ENCODE data around the gene DNPEP. TPM values are rescaled to one million over a fixed set of nuclear protein-coding genes. Genes with fewer than 3 reads are reported as not detected.

Gene DNPEP
- 55.9 and 67.2 TPM in 2 replicates for total RNA-seq

GRCh38 chr2:219387306-219388120 is at the start of gene DNPEP:
Gene DNPEP (minus strand): TSS chr2:219387912. CDS start chr2:219387794, 118 bp downstream.

GRCh38 chr2:219434718-219435525 is 47.2 kb upstream of the DNPEP start, which contains the start of gene SPEG:
Gene SPEG (plus strand): TSS chr2:219434843. CDS start chr2:219434978, 135 bp downstream.

GRCh38 chr2:219418155-219419011 is 30.7 kb upstream of the DNPEP start, which contains the start of gene DES:
Gene DES (plus strand): TSS chr2:219418377. CDS start chr2:219418463, 86 bp downstream.

GRCh38 chr2:219332542-219332941 is 55.2 kb downstream of the DNPEP start, which contains the start of gene RESP18:
Gene RESP18 (minus strand): TSS chr2:219332744.

Other genes starting within 250 kb of the DNPEP start
- gene NHEJ1, start 227.1 kb downstream of the DNPEP start, total RNA-seq, result 22.7 and 33.2 TPM in 2 replicates
- not detected in 2 replicates for gene SLC23A3, start 217.9 kb downstream of the DNPEP start, total RNA-seq
- gene CNPPD1, start 211.0 kb downstream of the DNPEP start, total RNA-seq, result 32.3 and 39.0 TPM in 2 replicates
- gene RETREG2, start 209.6 kb downstream of the DNPEP start, total RNA-seq, result 55.8 and 78.7 TPM in 2 replicates
- 30.3 and 42.7 TPM in 2 replicates for gene ZFAND2B, start 181.1 kb downstream of the DNPEP start, total RNA-seq
- gene ABCB6, start 169.0 kb downstream of the DNPEP start, total RNA-seq, result 12.7 and 13.1 TPM in 2 replicates
- 49.9 and 58.3 TPM in 2 replicates for gene ATG9A, start 158.3 kb downstream of the DNPEP start, total RNA-seq
- 16.1 and 30.6 TPM in 2 replicates for gene ANKZF1, start 158.1 kb downstream of the DNPEP start, total RNA-seq
- gene GLB1L, start 142.5 kb downstream of the DNPEP start, total RNA-seq, result 25.1 and 25.5 TPM in 2 replicates
- 18.8 and 23.4 TPM in 2 replicates for gene STK16, start 142.4 kb downstream of the DNPEP start, total RNA-seq
- not detected in 2 replicates for gene TUBA4B, start 134.7 kb downstream of the DNPEP start, total RNA-seq
- 11.3 and 19.0 TPM in 2 replicates for gene TUBA4A, start 134.0 kb downstream of the DNPEP start, total RNA-seq
- gene DNAJB2, start 108.5 kb downstream of the DNPEP start, total RNA-seq, result 30.0 and 37.2 TPM in 2 replicates
- gene PTPRN, start 78.5 kb downstream of the DNPEP start, total RNA-seq, result 1.2 and 1.7 TPM in 2 replicates
- gene RESP18, start 55.2 kb downstream of the DNPEP start, total RNA-seq, result not detected in 2 replicates
- 83.3 and 119 TPM in 2 replicates for gene DES, start 30.5 kb upstream of the DNPEP start, total RNA-seq
- gene SPEG, start 46.9 kb upstream of the DNPEP start, total RNA-seq, result 11.8 and 17.4 TPM in 2 replicates
- gene GMPPA, start 111.0 kb upstream of the DNPEP start, total RNA-seq, result 88.4 and 110 TPM in 2 replicates
- gene ASIC4, start 126.6 kb upstream of the DNPEP start, total RNA-seq, result not detected in 2 replicates
- 297 and 310 TPM in 2 replicates for gene CHPF, start 155.9 kb upstream of the DNPEP start, total RNA-seq
- gene TMEM198, start 156.1 kb upstream of the DNPEP start, total RNA-seq, result 0.53 and 3.5 TPM in 2 replicates
- gene OBSL1, start 183.6 kb upstream of the DNPEP start, total RNA-seq, result 51.3 and 52.1 TPM in 2 replicates
- not detected in 2 replicates for gene INHA, start 184.4 kb upstream of the DNPEP start, total RNA-seq
- 13.0 and 14.4 TPM in 2 replicates for gene STK11IP, start 209.9 kb upstream of the DNPEP start, total RNA-seq
- gene SLC4A3, start 239.7 kb upstream of the DNPEP start, total RNA-seq, result 5.5 and 5.7 TPM in 2 replicates